HepG2 (cell line): ENCODE results near the gene RFX7. TPM values are rescaled to one million over a fixed set of nuclear protein-coding genes. Genes with fewer than 3 reads are reported as not detected.

ENCODE experiments used
- AGO1 ChIP-seq: fragments of 200-400 bp; formaldehyde crosslinking; IDR thresholded peaks from 2 replicates; pipeline ENCODE4 v1.6.1; 2017; ENCODE audit warnings: mild to moderate bottlenecking, low read depth, low read length, moderate library complexity; ENCODE audit not compliant: poor library complexity, severe bottlenecking
- GTF2F1 ChIP-seq: fragments of 150-350 bp; IDR thresholded peaks from 2 replicates; pipeline ENCODE4 v1.6.1; 2014; ENCODE audit warnings: low read length
- HIC2 ChIP-seq: sonication (generic); formaldehyde crosslinking; IDR thresholded peaks from 2 replicates; pipeline ENCODE4 v1.9.0; 2022; ENCODE audit warnings: low read depth, missing genetic modification reagents
- HNF4A ChIP-seq: sonication (generic); formaldehyde crosslinking; IDR thresholded peaks from 2 replicates; pipeline ENCODE4 v1.4.0; 2020; ENCODE audit warnings: missing genetic modification reagents
- JUND ChIP-seq: sonication (generic); formaldehyde crosslinking; IDR thresholded peaks from 2 replicates; pipeline ENCODE4 v1.8.0; 2022; ENCODE audit warnings: mild to moderate bottlenecking, missing genetic modification reagents
- KLF6 ChIP-seq: IDR thresholded peaks from 2 replicates; pipeline ENCODE4 v1.8.0; 2016; ENCODE audit warnings: missing biosample characterization, missing genetic modification reagents
- NCOR1 ChIP-seq: fragments of 200-600 bp; sonication (generic); IDR thresholded peaks from 2 replicates; pipeline ENCODE4 v1.7.0; 2017; ENCODE audit warnings: antibody characterized with exemption, low read length, borderline replicate concordance
- PBX2 ChIP-seq: IDR thresholded peaks from 2 replicates; pipeline ENCODE4 v1.6.1; 2016; ENCODE audit warnings: control low read depth
- PLRG1 ChIP-seq: fragments of 450-650 bp; conservative IDR thresholded peaks from 2 replicates; pipeline ENCODE4 v1.6.1; 2016
- SALL2 ChIP-seq: sonication (generic); formaldehyde crosslinking; IDR thresholded peaks from 2 replicates; pipeline ENCODE4 v1.8.1; 2023; ENCODE audit warnings: mild to moderate bottlenecking, missing genetic modification reagents, inconsistent platforms
- ZBTB2 ChIP-seq: sonication (generic); formaldehyde crosslinking; IDR thresholded peaks from 2 replicates; pipeline ENCODE4 v1.8.0; 2022; ENCODE audit warnings: low read depth, missing genetic modification reagents
- ZNF12 ChIP-seq: sonication (generic); formaldehyde crosslinking; IDR thresholded peaks from 2 replicates; pipeline ENCODE4 v1.5.0; 2020; ENCODE audit warnings: missing genetic modification reagents
- ZNF18 ChIP-seq: sonication (generic); formaldehyde crosslinking; IDR thresholded peaks from 2 replicates; pipeline ENCODE4 v1.8.0; 2022; ENCODE audit warnings: mild to moderate bottlenecking, missing genetic modification reagents; ENCODE audit not compliant: insufficient replicate concordance
- ZNF225 ChIP-seq: sonication (generic); formaldehyde crosslinking; IDR thresholded peaks from 2 replicates; pipeline ENCODE4 v1.4.0; 2020; ENCODE audit warnings: mild to moderate bottlenecking, missing genetic modification reagents
- ZNF33B ChIP-seq: sonication (generic); formaldehyde crosslinking; IDR thresholded peaks from 2 replicates; pipeline ENCODE4 v1.5.1; 2020; ENCODE audit warnings: mild to moderate bottlenecking, missing genetic modification reagents
- ZNF572 ChIP-seq: sonication (generic); formaldehyde crosslinking; IDR thresholded peaks from 2 replicates; pipeline ENCODE4 v1.5.1; 2020; ENCODE audit warnings: mild to moderate bottlenecking, missing genetic modification reagents
- ZNF761 ChIP-seq: sonication (generic); formaldehyde crosslinking; conservative IDR thresholded peaks from 2 replicates; pipeline ENCODE4 v1.4.0; 2020; ENCODE audit warnings: mild to moderate bottlenecking, missing genetic modification reagents
- ZNF792 ChIP-seq: IDR thresholded peaks from 2 replicates; pipeline ENCODE4 v1.6.1; 2016
- ZSCAN9 ChIP-seq: IDR thresholded peaks from 2 replicates; pipeline ENCODE4 v1.6.1; 2016; ENCODE audit warnings: borderline replicate concordance
- polyA plus RNA-seq, 8 experiments: library from polyadenylated mRNA; depleted of rRNA in 3 of 8; stranded (reverse) in 7 of 8; unstranded in 1 of 8; fragments of >200 nt; fragmentation: Illumina TruSeq in 4 of 8; extraction: Trizol in 4 of 8; gene quantifications; 2 replicates each; pipeline versions ENCODE4 v1.2.1 to v1.2.3, GENCODE V29; 2011 to 2016; ENCODE audit warnings: low read depth in 4 of 8, missing spikeins in 1 of 8, mixed read lengths in 1 of 8; ENCODE audit not compliant: insufficient read depth in 1 of 8
- total RNA-seq, 5 experiments: library from RNA; depleted of rRNA; stranded (reverse); fragments of >200 nt; fragmentation: Illumina TruSeq; extraction: Trizol; gene quantifications; 2 replicates each; pipeline ENCODE4 v1.2.3, GENCODE V29; 2016; ENCODE audit warnings: low read depth in 1 of 5
- TF ChIP-seq, protein P1 (sequence below): sonication (generic); formaldehyde crosslinking; IDR thresholded peaks from 2 replicates; pipeline ENCODE4 v1.5.0; 2020; ENCODE audit warnings: missing genetic modification reagents
- TF ChIP-seq, protein P2 (sequence below): sonication (generic); formaldehyde crosslinking; IDR thresholded peaks from 2 replicates; pipeline ENCODE4 v1.4.0; 2020; ENCODE audit warnings: mild to moderate bottlenecking, missing genetic modification reagents

Gene RFX7
- total and polyA plus RNA-seq, 2 of the 13 experiments (the other 11 are each of a cell fraction or from before 2014, with no cell fraction given) = 8.5 to 10.4 TPM

DNA sequence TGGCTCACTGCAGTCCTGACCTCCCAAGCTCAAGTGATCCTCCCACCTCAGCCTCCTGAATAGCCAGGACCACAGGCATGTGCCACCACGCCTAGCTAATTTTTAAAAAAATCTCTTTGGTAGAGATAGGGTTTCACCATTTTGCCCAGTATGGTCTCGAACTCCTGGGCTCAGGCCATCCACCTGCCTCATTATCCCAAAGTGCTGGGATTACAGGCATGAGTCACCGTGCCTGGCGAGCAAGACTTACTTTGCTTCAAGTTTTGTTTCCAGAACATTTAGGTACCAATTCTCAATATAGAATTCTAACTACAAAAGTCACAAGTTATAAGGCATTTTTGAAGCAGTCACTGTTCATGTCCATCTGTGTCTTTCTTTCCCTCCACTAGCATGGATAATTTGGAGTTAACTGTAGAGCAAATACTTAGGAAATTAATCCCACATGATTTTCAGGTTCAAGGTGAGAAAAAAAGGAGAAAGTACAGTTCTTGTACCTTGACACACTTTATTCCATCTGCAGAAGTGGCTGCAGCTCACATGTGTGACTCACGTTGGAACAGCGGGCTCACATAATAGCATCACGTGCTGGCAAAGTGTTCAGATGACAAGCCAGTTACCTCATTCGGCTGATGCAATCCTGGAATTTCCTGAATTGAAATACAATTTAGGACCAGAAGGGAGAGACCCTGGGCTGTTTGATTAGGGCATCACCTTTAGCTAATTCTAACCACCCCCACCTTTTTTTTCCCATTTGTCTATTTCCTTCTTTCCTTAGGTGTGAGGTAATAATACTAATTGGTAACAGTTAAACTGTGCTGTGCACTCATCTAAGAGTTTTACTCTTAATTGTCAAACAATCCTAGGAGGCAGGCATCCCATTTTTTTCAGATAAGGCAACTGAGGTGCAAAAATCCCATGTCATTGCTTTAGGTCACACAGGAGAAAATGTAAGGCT is 203.3 kb downstream of the RFX7 start (continued):
- no peak for TF ChIP-seq ZSCAN9
- 0 out of 2 replicates have a peak, but pooled peaks have one; percentile 32 for TF ChIP-seq NCOR1
- TF ChIP-seq ZNF792 (CRISPR knock-in tag) = 0 out of 2 replicates have a peak, but pooled peaks have one; percentile 30
- peak; percentile 66; the same call in 1 of the 2 replicates for TF ChIP-seq SALL2 (CRISPR knock-in tag)
- TF ChIP-seq GTF2F1 = no peak
- 0 out of 2 replicates have a peak, but pooled peaks have one; percentile 14 for TF ChIP-seq ZNF12 (CRISPR knock-in tag)
- no peak for TF ChIP-seq ZNF572
- TF ChIP-seq, protein P1, sequence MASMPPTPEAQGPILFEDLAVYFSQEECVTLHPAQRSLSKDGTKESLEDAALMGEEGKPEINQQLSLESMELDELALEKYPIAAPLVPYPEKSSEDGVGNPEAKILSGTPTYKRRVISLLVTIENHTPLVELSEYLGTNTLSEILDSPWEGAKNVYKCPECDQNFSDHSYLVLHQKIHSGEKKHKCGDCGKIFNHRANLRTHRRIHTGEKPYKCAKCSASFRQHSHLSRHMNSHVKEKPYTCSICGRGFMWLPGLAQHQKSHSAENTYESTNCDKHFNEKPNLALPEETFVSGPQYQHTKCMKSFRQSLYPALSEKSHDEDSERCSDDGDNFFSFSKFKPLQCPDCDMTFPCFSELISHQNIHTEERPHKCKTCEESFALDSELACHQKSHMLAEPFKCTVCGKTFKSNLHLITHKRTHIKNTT (CRISPR knock-in tag) = no peak
- TF ChIP-seq PLRG1 = no peak
- TF ChIP-seq HIC2 (CRISPR knock-in tag) = no peak
- TF ChIP-seq HNF4A (CRISPR knock-in tag) = peak; percentile 75
- no peak for TF ChIP-seq PBX2 (CRISPR knock-in tag)
- no peak for TF ChIP-seq AGO1
- 0 out of 2 replicates have a peak, but pooled peaks have one; percentile 45 for TF ChIP-seq ZNF33B (CRISPR knock-in tag)
- no peak for TF ChIP-seq ZNF761 (CRISPR knock-in tag)
- TF ChIP-seq, protein P2, sequence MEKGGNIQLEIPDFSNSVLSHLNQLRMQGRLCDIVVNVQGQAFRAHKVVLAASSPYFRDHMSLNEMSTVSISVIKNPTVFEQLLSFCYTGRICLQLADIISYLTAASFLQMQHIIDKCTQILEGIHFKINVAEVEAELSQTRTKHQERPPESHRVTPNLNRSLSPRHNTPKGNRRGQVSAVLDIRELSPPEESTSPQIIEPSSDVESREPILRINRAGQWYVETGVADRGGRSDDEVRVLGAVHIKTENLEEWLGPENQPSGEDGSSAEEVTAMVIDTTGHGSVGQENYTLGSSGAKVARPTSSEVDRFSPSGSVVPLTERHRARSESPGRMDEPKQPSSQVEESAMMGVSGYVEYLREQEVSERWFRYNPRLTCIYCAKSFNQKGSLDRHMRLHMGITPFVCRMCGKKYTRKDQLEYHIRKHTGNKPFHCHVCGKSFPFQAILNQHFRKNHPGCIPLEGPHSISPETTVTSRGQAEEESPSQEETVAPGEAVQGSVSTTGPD (CRISPR knock-in tag) = no peak
- peak; percentile 91 for TF ChIP-seq KLF6 (CRISPR knock-in tag)
- no peak for TF ChIP-seq ZNF18 (CRISPR knock-in tag)
- TF ChIP-seq JUND (CRISPR knock-in tag) = peak; percentile 92
- TF ChIP-seq ZBTB2 (CRISPR knock-in tag) = no peak
- no peak for TF ChIP-seq ZNF225 (CRISPR knock-in tag)
